HG02798 (cell line): ENCODE results near the gene PTCD2.
A peak's percentile ranks its signal among the peaks of the same experiment; 100 is the strongest.
"Not testable (repeated sequence)": the region's sequence is repeated elsewhere in the genome, so short reads cannot be mapped to it uniquely, and the experiment has no call there.

Source experiments
- ATAC-seq: cut with Tn5 transposase; IDR thresholded peaks from one replicate; pipeline ENCODE4 v1.9.1; 2021; ENCODE audit warnings: mild to moderate bottlenecking; ENCODE audit not compliant: unreplicated experiment, poor library complexity

Gene PTCD2

DNA sequence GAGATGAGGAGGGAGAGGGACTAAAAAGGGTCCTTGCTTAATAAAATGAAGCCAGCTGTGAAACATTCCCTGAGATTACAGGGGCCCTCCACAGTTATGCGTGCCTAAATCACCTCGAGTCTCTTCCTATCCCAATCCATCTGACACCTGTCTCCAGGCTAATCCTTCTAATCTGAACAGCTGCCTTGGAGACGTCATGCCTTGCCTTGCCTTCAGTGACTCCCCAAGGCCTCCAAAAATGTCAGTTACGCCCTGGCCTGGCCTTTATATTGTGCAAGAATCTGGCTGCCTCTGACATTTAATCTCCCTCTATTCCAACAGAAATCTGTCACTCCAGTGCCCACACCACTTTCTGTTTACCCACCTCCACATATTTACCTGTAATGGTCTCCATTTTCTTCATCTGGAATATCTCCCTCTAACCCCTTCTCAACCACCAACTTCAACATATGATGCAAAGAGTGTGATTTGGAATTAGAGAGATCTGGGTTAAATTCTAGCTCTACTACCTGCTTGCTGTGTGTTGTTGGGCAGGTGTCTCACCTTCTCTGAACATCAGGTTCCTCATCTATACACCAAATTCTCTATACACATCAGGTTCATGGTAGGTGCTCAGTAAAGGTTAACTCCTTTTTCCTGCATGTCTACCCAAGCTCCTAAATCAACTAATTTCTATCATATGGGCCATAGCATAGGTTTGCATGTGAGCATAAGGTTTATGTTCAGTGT, 57.9 kb downstream of the PTCD2 start:
- no peak for ATAC-seq

DNA sequence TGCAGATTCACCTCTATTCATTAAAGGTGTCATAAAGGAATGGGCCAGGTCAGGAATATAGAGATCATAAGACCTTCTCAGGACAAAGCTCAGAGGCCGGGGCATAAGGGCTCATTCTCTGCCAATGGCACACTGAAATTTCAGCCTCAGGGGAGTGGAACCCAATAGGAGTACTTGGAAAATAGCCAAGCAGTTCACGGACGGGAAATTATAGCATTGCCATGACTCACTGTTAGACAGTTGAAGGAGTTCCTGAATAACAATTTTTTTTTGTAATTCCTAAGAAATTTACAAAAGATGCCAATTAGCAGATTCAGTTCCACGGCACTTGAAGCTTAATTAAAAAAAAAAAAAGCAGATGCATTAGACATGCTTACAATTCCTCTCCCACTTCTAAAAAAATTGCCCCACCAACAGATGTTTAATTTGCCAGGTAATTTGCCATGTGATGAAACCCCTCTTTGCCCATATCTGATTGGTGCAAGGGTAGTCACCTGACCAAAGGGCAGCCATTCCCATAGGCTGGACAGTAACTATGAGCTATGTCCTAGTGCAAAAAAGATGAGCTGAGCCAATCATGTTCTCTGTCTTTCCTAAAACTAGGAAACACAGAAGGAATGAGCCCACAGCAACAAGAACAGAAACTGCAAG, 58.6 kb downstream of the PTCD2 start:
- ATAC-seq: no peak

DNA sequence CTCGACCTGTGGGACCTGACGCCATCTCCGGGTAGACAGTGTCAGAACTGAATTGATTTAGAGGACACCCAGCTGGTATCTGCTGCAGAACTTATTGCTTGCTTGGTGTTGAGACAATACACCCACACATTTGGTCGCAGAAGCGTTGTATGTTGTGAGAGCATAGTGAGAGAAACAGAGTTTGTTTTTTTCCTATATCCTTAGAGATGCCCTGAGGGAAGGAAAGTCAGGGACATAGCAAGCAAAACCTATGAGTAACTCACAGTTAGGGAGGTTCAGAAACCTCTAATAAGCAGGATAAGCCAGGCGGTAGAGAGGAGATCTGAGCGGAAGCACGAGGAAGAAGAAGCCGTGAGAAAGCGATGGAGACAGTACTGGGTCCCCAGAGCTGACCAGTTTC, 59.8 kb downstream of the PTCD2 start:
- ATAC-seq: no peak

DNA sequence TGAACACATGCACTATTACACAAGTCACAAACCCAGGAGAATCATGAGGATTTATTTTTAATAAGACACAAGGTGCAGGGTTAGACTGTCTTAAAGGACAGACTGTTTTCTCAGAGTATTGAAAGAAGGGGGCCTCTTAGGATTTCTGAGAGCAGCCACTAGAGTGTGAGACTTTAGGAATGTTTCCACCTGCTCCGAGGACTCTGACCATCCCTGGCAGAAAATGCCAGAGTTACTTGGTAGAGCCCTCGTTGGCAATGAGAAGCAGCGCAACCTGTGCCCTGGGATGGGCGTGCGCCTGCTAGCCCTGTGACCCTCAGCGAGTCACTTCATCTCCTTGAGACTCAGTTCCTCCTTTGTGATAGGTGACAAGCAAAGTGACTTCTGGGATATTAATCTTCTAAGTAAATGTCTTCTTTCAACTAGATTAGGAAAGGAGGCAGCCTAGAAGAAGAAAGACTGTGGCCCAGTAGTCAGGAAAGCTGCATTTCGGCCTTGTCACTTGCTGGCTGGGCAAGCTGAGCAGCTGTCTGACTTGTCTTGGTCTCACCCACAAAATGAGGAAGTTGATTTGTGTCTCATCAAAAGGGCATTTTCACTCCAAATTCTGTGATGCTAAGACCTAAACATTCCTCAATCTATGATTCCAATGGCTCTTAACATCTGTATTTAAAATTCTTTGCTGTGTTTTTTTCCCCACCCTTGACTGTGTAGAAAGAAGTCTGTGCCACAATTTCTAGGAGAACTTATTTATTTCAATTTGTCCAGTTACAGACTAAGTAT, 60.5 kb downstream of the PTCD2 start:
- ATAC-seq: peak; percentile 64

DNA sequence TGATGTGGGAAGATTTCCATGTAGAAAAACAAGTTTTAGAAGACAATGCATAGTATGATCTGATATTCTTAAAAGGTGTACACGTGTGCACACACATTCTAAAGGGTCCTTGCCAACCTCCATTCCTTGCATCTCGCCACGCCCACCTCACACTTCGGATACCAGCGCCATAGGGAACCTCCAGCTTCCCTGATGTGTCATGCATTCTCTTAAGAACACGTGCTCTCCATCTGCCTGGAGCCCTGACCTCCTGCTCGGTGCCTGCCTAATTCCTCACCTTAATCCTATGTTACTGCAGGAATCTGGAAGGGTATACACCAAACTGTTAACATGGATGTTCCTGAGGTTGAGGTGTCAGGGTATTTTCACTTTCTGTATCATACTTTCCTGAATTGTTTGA, 63.1 kb downstream of the PTCD2 start:
- no peak for ATAC-seq

DNA sequence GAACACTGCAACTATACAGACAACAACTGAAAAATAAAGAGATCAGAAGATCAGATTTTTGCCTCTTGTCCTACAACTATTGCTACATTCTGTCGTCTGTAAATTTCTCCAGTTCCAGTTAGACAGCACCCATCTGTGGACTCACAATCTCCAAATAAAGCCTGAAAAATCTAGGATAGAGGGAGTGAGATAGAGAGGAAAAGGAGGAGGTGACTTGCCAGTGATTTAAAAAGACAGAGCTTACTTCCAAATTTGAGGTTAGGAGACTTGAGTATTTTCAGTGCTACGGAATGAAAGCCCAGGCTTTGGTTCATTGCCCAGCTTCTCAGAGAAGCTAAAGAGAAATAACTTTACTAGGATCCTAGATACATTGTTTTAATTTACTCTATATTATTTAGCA, 63.6 kb downstream of the PTCD2 start:
- ATAC-seq: no peak

DNA sequence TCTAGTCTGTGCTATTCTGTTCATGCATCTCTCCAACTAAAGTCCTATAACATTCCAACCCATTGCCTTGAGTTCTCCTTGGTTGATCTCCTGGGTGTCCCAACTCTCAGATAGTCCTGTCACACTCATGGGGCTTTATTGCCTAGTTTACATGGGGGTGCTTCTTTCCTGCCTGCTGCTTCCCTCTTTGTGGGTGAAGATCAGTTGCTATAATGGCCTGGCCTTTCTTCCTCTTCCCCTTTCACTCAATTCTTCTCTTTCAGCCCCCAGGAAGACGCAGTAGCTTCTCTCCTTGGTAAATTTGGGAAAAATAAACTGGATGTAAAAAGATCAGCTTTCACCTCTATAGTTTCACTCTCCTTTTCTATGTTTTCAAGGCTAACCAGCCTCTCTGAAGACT, 66.5 kb downstream of the PTCD2 start:
- ATAC-seq: no peak

DNA sequence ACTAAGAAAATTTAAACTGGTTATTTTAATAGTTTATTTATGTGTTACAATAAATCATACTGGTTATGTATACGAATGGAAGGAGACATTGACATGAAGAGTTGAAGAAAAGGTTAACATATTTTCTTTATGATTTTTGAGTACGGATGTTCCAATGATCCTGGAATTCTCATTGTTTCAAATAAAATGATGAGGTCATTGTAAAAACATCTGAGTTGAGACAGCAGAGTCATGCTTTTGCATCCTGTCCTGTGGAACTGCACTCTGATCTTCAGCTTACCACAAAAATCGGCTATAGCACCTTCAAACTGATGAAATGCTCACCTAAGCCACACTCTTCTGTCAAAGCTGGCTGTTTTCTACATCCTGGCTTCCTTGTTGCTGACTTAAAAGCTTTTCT, 67.8 kb downstream of the PTCD2 start:
- ATAC-seq: no peak

DNA sequence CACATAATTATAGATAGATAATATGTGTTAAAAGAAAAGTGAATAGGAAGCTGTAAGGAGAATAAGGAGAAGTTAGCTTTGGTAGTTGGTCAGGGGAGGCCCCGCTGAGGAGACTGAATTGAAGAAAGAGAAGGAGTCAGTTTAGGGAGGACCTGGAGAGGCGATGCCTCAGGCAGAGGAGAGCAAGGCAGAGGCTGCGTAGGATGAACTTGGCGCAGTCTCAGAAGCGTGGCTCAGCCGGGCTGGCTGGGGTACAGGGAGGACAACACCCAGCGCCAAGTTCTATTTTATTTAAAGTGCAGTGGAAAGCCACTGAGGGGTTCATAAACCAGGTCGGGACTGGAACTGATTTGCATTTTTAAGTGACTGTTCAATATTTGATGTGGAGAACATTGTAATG, 68.5 kb downstream of the PTCD2 start:
- ATAC-seq: no peak

DNA sequence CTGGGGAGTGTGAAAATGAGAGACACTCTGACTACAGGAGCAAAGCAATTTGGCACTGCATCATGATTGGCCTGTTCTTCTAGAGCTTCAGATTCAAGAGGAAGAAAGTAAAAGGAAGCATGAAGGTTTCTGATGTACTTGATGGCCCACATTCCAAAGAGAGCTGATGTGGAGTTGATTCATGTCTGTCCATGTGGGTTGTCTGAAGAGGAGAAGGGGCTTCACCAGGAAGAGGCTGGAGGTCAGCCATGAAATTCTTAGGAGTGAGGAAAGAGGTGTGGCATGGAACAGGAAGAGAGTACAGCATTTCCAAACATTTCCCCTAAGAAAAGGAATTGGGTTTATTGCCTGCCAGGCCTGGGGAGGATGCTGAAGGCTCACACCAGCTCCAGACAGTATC, 70.7 kb downstream of the PTCD2 start:
- no peak for ATAC-seq

DNA sequence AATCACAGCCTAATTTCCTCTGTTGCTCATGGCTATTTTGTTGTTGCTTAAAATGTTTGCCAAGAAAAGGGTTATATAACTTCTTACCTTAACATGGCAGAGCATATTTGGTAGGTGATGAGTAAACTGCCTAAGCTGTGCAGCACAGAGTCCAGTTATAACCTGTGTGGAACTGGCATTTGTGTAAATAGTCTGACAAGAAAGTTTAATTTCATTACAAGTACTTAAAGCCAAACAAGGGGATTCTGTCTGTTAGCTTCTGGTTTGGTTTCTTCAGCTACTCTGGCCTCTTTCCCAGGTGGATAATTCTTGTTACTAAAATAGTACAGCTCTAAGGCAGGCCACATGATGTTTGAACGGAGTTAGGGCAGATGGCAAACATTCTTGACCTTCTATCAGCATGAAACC, 72.2 kb downstream of the PTCD2 start:
- no peak for ATAC-seq

DNA sequence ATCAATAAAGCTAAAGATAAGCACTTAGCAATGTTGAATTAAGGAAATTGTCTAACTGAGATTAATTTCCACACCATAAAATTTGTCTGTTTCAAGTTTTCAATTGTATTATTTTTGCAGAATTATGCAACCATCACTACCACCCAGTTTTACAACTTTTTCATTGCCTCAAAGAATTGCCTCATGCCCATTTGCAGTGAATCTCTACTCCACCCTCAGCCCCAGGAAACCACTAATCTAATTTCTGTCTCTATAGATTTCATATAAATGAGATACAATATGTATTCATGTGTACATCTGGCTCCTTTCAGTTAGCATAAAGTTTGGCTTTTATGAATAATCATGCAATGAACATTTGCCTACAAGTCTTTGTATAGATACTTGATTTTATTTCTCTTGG, 72.9 kb downstream of the PTCD2 start:
- ATAC-seq: no peak

DNA sequence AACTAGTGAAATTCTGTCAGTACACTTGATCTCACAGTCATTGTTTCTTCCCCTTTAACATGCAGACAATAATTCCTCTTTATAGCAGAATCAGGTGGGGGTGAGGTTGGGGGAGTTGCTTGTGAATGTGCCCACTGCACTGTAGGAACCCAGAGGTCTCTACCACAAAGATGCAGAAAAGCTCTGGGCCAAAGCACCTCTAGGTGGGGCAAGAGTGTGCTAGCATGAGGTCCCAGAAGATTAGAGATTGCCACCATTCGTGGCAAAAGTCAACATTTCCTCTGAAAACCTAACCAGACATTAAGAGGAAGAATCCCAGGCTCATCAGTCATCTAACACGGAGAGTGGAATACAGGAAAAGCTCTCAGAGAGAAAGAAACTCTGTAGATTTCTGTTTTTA, 74.5 kb downstream of the PTCD2 start:
- no peak for ATAC-seq

DNA sequence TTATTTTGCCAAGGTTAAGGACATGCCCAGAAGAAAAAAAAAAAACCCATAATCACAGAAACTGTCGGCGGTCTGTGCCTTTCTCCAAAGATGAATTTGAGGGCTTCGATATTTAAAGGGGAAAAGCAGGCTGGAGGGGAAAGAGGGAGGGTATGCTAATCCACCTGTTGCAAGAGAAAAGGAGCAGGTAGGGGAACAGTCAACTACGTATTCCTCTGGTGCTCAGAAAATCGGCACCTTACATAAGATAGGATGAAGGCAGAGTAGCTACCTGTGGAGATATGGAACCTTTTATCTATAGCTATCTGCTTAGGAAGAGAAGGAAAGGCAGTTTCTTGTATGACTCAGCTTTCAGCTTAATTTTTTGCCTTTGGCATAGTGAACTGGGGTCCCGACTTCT, 77.7 kb downstream of the PTCD2 start:
- no peak for ATAC-seq

DNA sequence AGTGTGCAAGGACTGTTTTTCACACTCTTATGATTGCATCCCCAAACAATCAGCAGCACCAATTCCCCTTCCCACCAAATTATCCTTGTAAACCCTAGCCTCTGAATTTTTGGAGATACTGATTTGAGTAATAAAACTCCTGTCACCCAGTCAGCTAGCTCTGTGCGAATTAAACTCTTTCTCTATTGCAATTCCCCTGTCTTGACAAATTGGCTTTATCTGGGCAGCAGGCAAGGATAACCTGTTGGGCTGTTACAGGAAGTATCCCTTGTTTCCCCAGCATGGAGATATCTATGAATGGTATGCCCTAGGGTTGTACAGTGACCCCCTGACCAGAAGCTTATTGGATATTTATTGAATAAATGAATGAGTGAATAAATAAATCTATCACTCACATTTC, 80.8 kb downstream of the PTCD2 start:
- no peak for ATAC-seq

DNA sequence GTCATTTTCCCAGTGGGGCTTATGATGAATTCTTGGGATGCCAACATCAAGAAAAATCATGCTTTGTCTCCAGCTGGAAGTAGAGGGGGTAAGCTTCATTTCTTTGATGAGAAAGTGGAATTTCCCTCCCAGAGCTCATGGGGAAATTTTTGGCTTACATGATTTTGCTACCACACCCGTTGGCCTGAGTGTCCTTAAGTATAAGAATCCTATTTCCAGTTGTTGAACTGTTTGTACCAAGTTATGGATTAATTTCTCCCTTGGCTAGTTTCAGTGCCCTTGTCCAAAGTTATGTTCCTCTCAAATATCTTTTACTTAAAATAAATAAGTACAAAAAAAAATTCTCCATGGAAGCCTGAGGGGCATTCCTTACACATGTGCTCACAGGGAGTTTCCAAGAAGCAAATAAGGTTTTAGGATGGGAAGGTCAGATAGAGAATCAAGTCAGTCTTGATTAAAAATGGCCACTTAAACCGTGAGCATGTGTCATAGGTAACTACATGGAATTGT, 82.3 kb downstream of the PTCD2 start:
- no peak for ATAC-seq

DNA sequence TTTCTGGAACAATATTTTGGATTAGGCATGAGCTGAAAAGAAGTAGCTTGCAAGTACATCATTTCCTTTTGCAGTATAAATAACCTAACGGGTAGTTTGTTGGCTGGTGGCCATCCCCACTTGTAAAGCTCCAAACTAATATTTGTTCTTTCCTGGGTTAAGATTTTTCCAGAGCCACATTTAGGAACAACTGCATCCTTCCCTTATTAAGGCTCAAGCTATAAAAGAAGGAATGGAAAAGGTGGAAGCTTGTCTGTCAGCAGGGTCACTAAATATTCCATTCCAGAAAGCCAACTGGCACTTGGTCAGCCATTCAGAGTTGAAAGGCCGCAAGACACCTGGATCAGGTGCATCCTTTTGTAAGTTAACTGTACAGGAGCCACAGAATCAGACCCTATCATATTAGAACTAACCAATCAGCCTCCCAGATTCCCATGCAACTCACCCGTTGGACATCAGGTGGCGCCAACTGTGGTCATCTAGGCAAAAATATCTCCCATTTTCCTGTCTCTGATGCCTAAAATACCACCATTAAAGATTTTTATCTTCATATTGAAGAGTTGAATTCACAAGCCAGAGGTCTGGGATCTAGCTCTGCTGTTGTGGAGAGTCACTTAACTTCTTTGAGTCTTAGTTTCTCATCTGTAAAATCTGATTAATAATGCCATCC, 82.9 kb downstream of the PTCD2 start:
- ATAC-seq: no peak

DNA sequence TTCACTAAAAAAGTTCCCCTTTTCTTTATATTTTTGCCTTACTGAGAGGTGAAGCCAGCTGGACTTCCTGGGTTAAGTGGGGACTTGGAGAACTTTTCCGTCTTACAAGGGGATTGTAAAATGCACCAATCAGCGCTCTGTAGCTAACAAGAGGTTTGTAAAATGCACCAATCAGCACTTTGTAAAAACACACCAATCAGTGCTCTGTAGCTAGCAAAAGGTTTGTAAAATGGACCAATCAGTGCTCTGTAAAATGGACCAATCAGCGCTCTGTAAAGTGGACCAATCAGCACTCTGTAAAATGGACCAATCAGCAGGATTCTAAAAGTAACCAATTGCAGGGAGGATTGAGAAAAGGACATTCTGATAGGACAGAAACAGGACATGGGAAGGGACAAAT, 84.6 kb downstream of the PTCD2 start:
- ATAC-seq: not testable (repeated sequence)

DNA sequence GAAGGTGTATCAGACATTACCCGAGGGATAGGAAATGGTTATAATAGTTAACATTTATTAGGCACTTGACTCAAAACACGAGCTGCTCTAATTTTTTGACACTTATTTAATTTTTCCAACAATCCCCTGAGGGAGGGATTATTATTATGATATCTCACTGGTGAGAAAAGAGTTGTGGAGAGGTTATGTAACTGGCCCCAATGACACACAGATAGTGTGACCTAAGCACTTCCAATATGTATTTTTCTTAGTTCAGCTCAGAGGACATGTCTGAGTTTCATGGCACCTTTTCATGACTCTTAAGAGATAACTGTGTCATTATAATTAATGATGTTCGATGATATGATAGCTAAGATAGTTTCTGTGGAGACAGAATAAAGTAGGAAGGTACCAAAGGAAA, 86.9 kb downstream of the PTCD2 start:
- ATAC-seq: no peak

DNA sequence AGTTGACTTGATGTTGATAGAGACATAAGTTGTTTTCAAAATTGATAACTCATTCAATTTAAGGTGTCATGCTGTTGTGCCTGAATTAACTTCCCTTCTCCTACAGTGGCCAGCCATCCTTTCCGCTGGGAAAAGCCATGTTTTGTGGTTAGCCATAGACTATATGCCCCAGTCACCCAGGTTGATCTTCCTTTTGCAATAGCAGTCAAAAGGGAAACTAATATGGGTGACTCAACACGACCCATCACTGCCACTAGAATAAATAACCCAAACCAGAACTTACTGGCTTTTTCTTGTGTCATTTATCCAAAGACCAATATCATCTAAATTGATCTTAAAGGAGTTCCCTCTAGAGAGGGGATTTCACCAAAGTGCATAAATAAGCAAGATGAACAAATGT, 87.4 kb downstream of the PTCD2 start:
- ATAC-seq: no peak

DNA sequence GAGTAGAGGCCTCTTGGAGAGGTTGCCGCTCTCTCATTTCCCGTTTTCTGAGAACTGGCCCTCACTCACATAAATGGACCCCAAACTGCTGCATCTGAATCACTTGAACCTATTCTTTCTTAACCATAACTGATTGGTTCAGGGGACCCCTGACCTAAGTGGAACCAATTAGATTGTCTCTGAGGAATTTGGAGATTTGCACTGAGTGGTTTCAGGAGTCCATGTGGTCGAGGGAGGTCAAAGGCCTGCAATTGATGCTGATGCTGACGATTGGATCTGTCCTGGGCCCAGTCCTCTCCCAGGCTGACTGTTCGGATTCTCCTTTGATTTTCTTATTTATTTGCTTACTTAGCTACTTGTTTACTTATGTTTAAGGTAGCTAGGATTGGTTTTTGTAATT, 88.0 kb downstream of the PTCD2 start:
- ATAC-seq: no peak
